Measurements from ENCODE around the gene NRN1.
"Not testable (repeated sequence)": the region's sequence is repeated elsewhere in the genome, so short reads cannot be mapped to it uniquely, and the experiment has no call there.

The NRN1 gene, protein sequence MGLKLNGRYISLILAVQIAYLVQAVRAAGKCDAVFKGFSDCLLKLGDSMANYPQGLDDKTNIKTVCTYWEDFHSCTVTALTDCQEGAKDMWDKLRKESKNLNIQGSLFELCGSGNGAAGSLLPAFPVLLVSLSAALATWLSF

DNA sequence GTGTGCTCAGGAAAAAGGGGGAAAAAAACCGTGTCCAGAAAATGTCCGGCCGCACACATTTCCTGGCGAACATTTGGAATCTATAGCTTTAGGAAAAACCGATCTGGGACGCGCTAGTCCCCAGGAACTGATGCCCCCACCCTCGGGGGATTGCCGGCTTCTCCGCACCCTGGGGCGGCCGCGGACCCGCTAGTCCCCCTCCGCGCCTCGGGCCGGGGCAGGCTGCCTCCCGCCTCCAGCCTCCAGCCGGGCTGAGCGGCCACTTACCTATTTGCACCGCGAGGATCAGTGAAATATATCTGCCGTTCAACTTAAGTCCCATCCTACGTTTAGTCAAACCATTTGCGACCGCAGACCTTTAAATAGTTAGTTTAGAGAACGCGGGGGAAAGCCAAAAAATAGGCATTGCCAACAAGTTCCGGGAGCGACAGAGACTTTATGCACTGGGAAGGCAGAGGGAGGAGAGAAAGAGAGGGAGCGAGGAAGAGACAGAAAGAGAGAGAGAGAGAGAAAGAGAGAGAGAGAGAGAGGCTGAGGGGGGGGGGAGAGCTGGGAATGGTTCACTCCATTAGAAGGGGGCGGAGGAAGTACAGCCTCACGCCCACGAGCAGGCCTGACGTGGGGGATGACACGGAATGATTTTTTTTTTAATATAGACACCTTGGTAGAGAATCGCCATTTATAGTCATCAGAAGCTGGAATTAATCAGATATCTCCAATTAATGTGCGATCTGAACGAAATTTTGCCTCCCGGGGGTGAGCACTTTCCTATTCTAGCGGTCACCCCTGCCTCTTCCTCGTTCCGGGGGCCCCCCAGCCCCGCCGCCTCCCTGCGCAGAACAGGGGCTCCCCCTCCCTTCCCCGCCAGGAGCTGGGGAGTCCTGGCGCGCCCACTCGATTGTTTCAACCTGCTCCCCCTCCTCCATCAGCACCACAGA, at the start of gene NRN1:
NRN1 (minus strand) TSS at position 498 of the 938 bp plus-strand sequence; CDS start at position 322, 176 bp downstream.
- no peak for DNase-seq (ENCODE audit: extremely low read depth in 1 of 2, low read depth in 1 of 2)

DNA sequence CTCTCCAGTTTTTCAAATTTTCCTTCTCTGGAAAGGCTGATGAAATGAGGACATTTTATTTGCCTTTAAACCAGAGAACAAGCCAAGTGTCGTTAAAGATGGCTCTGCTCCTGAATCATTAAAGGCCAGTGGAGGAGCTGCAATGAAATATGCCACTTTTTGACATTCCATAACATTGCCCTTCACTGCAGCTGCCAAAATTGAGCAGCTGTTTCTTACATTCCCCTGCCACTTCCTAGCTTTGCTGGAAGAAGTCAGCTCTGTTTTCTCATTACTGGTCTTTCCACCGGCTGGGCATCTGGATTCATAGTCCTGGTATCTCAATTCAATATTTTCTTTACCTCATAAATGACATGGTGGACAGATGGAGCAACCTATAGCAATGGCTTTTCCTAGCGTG, 45.5 kb upstream of the NRN1 start:
- no peak for DNase-seq (ENCODE audit: extremely low read depth in 1 of 2, low read depth in 1 of 2)

DNA sequence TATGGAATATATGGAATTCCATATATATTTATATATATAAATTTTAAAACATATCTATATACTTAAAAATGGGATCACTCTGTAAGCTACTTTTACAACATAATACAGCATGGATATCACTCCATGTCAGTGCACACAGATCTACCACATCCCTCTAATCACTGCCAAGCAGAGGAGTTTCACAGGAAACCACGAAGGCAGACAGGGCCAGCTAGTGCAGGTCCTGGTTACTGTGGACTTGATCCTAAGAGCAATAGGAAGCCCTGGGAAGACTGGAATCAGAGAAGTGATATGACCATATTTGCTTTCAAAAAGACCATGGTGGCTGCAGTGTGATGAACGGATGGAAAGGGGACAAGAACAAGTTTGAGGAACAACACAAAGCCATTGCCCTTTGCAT, 40.0 kb upstream of the NRN1 start:
- DNase-seq (ENCODE audit: extremely low read depth in 1 of 2, low read depth in 1 of 2) = no peak

DNA sequence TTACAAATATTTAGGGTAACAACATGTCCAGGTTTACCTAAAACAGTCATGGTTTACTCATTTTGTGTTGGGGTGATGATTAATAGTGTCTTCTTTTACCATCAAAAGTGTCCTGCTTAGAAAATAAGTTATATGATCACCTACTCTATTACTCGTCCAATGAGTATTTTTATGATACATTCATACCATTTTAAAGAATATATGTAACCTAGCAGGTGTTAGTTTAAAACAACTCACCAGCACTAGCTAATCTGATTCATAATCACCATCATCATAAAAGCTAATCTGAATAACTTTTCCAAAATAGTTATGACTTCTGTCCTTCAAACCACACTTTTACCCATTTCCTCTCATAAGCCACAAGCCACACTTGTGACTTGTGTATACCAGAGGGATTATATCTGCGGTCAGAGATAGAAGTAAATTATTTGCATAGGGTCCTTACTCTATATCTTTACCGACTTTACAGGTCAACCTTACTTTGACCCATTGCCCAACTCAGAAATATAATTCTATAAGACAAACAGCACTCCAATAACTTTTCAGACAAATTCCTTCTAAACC, 33.3 kb upstream of the NRN1 start:
- no peak for DNase-seq (ENCODE audit: extremely low read depth in 1 of 2, low read depth in 1 of 2)

DNA sequence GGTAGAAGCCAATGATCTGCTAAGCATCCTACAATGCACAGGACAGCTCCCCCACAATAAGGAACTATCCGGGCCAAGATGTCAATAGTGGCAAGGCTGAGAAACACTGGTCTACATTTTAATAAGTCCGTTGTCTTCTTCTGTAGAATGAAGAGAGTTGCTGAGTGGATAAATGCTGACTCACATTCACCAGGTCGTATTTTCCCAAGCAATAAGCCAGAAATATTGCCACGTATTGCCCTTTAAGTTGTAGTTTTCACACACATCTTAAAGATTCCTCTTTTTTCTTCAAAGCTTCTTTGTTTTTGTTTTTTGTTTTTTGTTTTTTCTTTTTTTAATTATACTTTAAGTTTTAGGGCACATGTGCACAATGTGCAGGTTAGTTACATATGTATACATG, 30.5 kb upstream of the NRN1 start:
- DNase-seq (ENCODE audit: extremely low read depth in 1 of 2, low read depth in 1 of 2) = no peak

DNA sequence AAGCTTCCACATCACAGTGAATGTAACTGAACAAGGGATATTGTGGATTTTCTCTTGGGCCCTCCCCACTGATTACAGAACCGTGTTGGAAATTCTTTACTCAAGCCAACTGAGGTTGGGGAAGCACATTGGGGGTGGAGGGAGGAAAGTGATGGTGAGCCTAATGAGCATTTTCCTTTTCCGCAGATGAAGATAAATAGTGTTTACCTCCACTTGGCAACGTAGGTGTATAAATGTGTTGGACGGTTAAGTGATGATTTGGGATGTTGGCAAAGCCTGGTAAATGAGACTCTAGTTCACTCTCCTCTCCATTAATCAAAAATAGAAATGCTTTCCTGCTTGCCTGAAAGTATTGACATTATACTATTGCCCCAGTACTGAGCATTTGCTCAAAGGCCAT, 27.1 kb upstream of the NRN1 start:
- no peak for DNase-seq (ENCODE audit: extremely low read depth in 1 of 2, low read depth in 1 of 2)

DNA sequence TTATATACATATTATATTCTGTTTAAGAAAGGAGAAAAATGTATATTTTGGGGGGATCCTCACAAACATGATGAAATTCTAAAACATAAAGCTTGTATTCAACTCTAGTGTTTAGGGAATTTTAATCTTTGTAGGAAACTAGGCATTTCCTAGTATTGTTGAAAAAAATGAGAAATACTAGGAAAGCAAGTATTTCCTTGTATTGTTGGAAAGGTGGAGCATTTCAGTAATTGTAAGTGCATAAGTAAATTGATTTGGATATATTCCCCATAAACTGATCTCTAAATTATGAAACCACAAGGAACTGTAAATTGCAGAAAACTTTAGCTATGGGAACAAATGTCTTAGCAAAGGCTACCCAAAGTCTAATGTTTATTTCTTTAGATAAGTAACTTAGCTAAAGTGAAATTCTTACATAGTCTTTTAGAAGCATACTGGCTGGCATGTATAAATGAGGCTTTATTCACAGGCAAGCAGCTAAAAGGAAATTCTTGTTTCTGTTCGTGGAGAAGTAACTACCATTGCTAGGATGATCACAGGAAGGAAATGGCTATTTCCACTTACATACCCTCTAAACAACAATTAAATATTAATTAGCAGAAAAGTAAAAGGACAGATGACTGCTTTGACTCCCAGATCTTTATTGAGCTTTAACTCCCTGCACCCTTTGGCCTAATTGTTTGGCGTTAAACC, 19.9 kb upstream of the NRN1 start:
- DNase-seq (ENCODE audit: extremely low read depth in 1 of 2, low read depth in 1 of 2) = no peak

DNA sequence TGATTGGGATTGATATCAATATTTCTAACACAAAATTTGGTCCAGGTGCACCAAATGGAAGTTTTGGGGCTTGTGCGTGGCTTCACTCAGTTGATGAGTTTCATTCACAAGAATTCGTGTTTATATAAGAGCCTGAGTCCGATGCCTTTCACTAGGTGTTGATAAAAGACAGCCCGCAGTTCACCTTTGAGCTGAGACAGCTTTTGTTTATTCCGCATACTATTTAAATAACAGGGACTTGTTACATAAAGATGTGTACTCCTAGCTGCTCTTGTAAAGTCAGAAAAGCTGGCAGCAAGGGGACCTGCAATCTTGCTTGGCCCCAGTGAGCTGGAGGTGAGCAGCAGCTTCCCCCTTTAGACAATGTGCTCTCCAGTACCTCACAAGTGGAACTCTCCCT, 19.0 kb upstream of the NRN1 start:
- no peak for DNase-seq (ENCODE audit: extremely low read depth in 1 of 2, low read depth in 1 of 2)

DNA sequence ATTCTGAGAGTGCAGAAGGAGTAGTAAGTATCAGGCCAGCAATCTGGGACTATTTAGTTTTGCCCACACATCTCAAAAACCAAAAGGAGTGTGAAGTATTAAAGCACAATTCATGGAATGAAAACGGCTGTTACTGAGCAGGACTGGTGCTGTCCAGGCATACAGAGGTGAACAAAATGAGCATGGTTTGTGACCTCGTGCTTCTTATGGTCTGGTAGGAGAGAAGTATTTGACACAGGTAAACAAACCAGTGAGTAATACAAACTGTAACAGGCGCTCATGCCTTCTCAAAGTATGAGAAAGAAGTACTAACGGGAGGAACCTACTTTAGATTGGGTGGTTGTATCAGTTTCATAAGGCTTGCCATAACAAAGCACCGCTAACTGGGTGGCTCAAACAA, 17.5 kb upstream of the NRN1 start:
- no peak for DNase-seq (ENCODE audit: extremely low read depth in 1 of 2, low read depth in 1 of 2)

DNA sequence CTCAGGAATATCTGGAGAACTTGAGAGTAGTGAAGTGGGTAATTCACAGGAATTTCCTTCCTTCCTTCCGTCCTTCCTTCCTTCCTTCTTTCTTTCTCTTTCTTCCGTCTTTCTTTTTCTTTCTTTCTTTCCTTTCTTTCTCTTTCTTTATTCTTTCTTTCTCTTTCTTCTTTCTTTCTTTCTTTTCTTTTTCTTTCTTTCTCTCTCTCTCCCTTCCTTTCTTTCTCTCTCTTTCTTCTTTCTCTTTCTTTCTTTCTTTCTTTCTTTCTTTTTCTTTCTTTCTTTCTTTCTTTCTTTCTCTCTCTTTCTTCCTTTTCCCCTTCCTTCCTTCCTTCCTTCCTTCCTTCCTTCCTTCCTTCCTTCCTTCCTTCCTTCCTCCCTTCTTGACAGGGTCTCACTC, 16.1 kb upstream of the NRN1 start:
- not testable (repeated sequence) for DNase-seq (ENCODE audit: extremely low read depth in 1 of 2, low read depth in 1 of 2)

DNA sequence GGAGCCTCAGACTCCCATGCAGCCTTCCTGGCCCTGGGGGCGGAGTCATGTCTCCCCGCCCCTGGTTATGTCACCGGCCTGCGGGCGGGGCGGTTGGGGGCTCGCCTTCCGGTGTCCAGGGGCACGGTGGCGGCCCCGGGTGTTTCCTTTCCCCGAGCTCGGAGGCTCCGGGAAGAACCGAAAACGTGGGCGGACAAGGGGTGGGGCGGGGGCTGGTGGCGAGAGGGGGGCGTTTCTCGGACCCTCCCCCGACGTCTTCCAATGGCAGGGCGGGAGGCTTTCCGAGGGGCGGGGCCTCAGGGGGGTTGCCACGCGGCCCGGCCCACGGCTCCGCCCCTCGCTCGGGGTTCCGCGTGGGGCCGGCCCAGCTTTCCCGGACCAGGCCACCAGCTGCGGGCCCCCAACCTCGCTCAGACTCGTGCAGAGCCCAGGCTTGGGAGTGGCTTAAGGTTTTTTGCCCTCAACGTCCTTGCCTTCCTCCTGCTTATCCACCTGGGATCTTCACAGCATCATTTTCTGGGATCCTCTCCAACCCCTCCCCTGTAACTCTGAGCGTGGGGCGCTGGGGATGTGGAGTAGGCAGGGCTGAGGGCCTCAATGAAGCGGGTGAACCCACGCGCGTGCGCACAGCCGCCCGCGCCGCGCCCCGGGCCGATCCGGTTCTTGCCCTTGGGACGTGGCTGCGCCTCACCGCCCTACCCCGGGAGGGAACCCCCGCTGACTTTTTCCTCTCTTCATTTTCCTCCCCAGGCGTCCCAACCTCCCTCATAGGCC, 2.1 kb upstream of the NRN1 start:
- DNase-seq (ENCODE audit: extremely low read depth in 1 of 2, low read depth in 1 of 2) = no peak

DNA sequence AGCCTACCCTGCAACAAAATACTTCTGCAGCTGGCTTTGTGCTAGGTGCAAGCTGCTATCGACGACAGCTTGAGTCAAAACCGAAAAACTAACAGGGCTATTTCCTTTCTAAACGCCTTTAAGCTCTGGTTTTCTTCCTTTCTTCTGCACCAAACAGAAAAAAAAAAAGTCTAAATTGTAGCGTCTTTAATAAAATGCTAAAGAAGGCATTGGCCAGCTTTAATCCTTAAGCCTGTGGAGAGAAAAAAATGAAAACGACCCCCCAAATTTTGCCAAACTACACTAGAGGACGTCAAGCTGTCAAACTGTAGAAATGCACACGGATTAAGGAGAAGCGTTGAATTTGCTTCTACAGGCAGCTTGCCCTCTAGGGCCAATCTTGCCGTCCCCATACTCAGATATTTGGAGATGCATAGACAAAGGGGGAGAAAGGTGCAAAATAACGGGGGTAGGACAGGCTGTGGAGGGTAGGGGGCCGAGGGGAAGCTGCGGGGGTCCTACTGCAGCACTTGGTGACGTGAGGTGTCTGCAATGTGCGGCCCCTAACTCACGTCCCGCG, 1.4 kb upstream of the NRN1 start:
- DNase-seq (ENCODE audit: extremely low read depth in 1 of 2, low read depth in 1 of 2) = no peak

DNA sequence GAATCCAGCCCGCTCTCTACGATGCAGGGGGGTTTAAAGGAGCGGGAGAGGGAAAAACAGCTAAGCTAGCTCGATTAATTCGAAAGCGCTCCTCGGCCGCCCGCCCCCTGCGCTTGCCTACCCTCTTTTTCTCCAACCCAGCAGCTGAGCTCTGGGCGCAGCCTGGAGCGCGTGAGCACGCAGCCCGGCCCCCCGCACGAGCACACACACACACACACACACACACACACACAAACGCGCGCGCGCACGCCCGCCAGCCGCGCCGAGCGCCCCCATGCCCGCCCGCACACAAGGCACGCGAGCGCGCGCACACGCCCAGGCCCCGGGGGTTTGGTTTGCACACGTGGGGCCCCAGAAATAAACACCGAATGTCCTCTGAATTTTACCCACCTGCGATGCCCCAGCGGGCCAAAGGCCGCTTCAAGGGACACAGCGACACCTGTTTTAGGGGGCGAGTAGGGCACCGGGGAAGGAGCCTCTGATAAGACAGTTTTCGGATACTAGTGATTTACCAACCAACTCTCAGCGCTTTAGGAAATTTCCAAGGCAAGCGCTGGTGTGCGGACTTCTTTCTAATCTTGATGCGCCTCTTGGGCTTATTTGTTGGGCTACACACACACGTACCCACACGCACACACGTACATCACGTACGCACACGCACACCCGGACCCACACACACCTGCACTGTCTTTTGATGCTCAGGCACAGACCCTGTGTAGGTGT, 802 bp upstream of the NRN1 start:
- DNase-seq (ENCODE audit: extremely low read depth in 1 of 2, low read depth in 1 of 2) = no peak

DNA sequence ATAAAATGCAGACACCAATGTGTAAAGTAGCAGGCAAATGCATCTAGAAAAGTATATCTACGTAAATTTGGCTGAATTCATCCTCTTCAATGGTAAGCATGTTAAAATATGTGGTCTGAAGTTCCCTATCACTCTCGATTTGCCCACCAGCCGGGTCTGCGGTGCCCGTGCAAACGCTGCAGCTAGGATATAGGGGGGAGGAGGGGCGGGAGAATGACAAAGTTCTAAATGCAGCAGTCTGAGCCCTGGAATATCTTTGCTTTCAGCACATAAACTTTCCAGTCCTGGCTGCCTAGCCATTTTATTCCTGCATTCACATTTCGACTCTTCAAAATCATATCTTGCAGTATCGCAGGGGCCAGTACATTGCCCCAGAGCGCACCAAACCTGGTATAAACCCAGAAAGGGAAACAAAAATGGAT, 708 bp downstream of the NRN1 start:
- DNase-seq (ENCODE audit: extremely low read depth in 1 of 2, low read depth in 1 of 2) = no peak

DNA sequence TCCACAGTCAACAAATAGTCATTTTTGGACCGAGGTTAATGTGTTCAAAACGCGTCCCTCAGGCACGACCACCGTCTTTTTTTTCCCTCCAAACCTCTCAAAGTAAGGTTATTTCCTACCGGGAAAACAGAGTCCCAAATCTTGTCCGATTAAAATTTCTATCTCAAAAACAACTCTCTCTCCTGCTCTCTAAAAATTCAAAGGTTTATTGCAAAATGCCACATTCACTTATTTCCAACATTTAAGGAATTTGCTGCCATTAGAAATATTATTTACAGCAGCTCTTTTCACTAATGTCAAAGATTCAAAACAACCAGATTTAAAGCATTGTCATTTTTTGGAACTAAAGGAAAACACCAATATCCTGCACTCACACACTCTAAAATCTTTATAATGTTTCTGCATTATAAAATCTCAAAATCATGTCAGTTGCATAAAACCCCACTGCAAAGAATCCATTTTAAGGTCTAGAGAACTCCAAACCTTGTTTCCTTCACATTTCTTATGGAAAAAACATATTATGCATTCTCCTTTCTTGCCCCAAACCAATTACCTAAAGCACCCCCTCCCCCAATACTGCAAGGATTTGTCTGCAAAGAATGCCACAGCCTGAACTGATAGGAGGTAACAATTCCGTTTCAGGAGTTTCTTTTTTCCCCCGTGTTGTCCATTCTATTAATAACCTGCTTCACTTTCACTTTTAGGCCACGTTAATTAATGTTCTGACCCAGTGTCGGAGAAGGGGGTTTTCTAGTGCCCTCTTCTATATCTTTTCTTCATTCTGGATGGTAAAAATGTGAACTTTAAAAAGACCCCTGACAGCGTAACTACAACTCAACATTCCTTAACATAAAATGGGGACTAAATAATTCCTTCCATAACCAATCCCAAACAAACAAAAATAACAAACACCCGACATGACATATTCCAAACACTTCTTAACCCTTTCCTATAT, 1.4 kb downstream of the NRN1 start:
- DNase-seq (ENCODE audit: extremely low read depth in 1 of 2, low read depth in 1 of 2) = no peak

DNA sequence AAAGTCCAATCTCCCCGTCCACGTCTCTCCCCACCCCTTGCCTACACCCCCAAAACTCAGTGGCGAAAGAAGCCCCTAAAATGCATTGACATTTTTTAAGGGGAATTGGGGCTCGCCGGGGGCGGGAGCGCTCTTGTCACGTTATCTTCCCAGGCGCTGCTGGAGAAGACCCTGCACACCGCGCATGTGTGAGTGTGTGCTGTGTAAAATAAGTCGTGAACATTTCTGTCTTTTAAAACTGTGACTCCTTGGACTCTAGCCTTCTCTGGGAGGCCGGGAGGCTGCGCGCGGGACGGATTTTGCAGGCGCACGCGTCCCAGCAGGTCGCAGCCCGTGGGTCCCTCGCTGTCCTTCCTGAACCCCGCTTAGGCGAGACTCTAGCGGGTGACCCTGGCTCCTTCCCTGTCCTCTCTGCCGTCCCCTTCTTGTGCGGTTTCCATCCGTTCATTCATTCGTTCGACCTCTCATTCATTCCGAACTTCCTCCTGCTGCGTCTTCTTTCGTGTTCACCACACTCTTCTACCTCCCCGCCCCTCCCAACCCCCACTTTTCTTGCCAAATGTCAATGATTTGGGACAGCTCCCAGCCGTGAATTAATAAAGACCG, 2.2 kb downstream of the NRN1 start:
- DNase-seq (ENCODE audit: extremely low read depth in 1 of 2, low read depth in 1 of 2) = no peak

DNA sequence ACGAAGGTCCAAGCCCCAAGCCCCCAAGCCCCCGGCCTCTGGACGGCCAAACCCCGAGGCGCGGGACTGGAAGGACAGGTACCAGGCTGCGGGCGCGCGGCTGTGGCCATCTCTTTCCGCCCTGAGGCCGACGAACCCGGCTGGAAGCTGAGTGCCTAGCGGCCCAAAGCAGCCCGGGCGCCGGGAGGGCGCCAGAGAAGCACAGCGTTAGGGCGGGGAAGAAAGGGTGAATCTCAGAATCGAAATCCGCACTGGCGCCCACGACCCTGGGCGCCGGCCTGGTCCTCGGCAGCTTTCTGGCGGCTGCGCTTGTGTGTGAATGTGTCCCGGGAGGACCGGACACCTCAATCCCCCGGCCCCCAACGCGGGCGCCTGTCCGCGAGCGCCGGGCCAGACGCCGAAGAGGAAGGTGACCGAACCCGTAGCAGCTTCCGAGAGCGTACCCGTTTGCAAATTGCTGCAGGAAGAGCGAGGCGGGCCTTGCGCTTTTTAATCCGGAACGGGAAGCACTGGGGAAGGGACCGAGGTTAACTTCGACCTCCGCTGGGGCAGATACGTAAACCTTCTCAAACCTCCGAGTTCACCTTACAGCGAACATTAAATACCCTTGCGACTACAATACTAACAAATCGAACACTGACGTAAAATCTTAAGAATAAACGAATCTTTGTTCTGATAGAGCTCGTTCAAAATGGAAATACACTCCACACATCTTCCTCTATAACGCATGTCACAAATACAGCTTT, 2.9 kb downstream of the NRN1 start:
- DNase-seq (ENCODE audit: extremely low read depth in 1 of 2, low read depth in 1 of 2) = no peak

Data from activated CD8-positive, alpha-beta memory T cell treated with anti-CD3 and anti-CD28 coated beads for 1 hour (primary cell).